Measurements from ENCODE around the gene ZNF141. TPM values are rescaled to one million over a fixed set of nuclear protein-coding genes. Genes with fewer than 3 reads are reported as not detected.
"Not testable (repeated sequence)": the region's sequence is repeated elsewhere in the genome, so short reads cannot be mapped to it uniquely, and the experiment has no call there.

The ZNF141 gene
- total RNA-seq, result 10 to 100 TPM; 24.3 to 37.8 TPM

DNA sequence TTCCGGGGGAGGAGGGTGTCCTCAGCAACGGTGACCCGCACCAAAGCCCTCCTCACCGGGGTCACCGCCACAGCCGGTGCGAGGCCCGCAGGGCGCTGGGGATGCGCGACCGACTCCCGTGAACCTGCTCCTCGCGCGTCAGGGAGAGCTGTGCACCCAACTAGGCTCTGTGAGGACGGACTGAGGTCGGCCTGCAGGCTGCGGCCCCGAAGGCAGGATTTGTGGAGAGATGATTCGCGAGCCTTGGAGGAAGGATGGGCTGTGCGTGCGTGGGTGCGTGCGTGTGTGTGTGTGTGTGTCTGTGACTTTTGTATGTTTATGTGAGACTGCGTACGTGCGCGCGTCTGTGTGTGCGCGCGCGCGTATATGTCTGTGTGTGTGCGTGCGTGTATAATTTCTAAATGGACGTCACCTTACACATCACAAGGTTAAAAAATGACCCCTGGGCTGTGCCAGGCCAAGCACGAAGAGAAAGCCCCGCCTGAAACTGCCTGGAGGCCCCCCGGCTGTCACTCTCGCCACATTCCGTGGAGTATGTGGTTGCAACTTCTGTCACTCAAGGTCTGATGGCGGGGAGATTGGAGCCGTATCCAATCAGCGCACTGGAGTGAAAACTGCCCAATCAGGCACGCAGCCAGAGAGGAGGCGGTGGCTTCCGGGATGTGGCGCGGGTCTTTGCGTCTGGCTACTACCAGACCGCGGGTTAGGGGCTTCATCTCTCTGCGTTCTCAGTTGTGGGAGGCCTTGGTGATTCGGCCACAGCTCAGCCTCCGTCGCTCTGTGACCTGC lies at the start of gene ZNF141:
Gene ZNF141, plus strand, starts transcription at position 672 of the 789 bp plus-strand sequence. CDS start 170 bp downstream, outside the sequence.
- DNase-seq (ENCODE audit: low spot score in 2 of 2) (peak; percentile 82 to 96), ATAC-seq (peak; percentile 95 to 96)
- H3K9me3 Mint-ChIP-seq, result peaks cover 19 to 23% of the 10 kb centered on the region in 2 donors
- H3K27ac Mint-ChIP-seq, result peak within 1 kb of the TSS; percentile 98 to 99
- H3K36me3 Mint-ChIP-seq, result peaks cover 61 to 68% of the 10 kb centered on the region in 2 donors

DNA sequence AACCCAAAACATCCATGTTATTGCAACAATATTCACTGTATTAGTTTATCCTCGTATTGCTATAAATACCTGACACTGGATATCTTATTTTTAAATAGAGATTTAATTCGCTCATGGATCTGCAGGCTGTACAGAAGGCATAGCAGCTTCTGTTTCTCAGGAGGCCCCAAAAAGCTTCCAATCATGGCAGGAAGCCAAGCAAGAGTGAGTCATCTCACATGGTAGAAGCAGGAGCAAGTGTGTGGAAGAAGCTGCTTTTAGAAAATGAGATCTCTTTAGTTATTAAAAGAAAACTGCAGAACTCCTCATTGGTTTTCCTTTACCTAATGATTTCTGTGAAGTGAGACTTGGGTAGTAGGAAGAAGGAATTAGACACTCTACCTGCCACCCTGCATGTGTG lies 48.7 kb upstream of the ZNF141 start:
- H3K27ac Mint-ChIP-seq, result no peak overlapping the region
- DNase-seq (ENCODE audit: low spot score in 2 of 2) (no peak), ATAC-seq (no peak)
- H3K9me3 Mint-ChIP-seq, result peaks cover 11 to 15% of the 10 kb centered on the region in 2 donors
- H3K36me3 Mint-ChIP-seq, result peaks cover 19 to 24% of the 10 kb centered on the region in 2 donors

DNA sequence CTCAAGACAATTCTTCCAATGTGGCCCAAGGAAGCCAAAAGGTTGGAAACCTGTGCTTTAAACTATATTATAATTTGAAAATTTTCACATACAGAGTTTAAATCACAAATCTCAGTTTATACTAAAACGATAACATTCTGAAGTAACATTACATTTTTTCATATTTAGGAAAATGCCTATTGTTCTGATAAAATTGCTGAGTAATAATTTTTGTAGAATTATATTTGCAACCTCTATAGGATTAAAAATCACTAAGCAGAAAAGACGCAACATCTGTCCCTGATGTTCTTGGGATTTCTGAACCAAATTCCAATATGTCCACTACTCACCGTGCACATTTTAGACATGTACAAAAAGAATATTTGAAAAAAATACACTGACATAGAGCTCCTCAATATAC lies 42.9 kb upstream of the ZNF141 start:
- Mint-ChIP-seq H3K36me3 (peaks cover 0 to 5% of the 10 kb centered on the region in 2 donors), H3K27ac (no peak overlapping the region), H3K9me3 (peaks cover 0 to 11% of the 10 kb centered on the region in 2 donors)
- ATAC-seq (no peak), DNase-seq (ENCODE audit: low spot score in 2 of 2) (no peak)

DNA sequence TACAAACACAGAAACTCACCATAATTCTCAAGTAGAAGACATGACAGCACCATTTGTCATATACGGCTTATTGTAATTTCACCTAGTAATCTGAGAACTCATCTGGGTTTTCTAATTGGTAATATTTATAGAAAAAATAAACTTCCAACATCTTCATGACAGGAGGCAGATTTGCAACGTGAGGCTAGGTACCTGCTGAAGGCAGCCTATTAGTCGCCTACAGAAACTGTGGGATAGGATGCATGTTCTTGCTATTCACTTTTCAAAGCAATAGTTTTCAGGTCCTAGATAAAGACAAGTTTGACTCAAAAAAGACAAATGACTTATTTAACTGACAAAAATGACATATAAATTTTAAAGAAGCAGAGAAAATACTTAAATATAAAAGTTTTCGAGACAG lies 35.2 kb upstream of the ZNF141 start:
- ATAC-seq, result no peak

DNA sequence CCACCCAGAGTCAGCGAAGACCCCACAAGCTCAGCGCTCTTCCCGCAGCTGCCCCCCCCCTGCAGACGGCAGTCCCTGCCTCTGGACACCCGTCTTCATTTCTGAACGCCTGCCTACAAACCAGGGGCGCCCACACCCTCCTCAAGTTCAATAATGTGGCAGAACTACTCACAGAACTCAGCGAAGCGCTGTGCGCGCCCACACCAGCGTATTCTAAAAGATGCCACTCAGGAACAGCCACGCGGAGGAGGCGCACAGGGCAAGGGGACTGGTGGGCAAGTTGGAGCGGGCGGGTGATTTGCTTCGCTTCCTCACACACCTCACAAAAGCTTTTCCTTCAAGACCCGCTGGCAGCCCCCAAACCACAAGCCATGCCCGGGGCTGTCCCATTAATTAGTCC lies 33.1 kb upstream of the ZNF141 start:
- DNase-seq (ENCODE audit: low spot score in 2 of 2); ATAC-seq; H3K27ac Mint-ChIP-seq: not testable (repeated sequence)
- H3K36me3 Mint-ChIP-seq, result peaks cover 36 to 45% of the 10 kb centered on the region in 2 donors
- H3K9me3 Mint-ChIP-seq, result peaks cover 19 to 36% of the 10 kb centered on the region in 2 donors

More for the DNA sequence above, 35.2 kb upstream of the ZNF141 start:
- H3K27ac Mint-ChIP-seq, result no peak overlapping the region
- H3K36me3 Mint-ChIP-seq, result peaks cover 36 to 45% of the 10 kb centered on the region in 2 donors
- H3K9me3 Mint-ChIP-seq, result peaks cover 13 to 41% of the 10 kb centered on the region in 2 donors
- no peak for DNase-seq (ENCODE audit: low spot score in 2 of 2)

DNA sequence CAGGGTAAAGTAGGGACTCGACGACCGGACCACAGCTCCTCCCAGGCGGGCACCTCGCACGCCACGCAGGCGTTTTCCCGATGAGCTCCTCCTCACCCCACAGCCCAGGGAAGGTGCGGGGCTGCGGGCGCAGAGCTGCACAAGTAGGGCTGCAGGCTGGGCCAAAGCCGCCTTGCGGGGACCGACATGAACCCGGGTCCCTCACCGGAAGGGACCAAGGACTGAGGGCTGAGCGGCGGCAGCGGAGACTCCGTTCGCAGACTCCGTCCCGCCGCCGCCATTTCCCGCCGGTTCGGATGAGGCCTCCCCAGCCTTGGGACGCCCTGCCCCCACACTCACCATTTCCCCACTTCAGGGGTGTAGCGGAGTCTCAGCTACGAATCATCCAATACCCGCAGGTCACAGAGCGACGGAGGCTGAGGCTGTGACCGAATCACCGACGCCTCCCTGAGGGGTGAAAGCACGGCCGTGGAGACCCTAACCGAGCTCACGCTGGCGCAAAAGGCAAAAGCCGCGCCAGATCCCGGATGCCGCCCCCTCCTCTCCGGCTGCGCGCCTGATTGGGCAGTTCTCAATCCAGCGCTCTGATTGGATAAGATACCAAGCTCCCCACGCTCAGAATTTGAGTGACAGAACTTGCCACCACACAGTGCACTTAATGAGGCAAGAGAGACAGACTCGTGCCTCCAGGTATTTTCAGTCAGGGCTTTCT lies 32.5 kb upstream of the ZNF141 start, which contains the start of gene ZNF732:
Gene ZNF732, minus strand, starts transcription at position 506 of the 712 bp plus-strand sequence. Its CDS starts 164 bp downstream, at position 342.
- H3K27ac Mint-ChIP-seq, result no peak within 1 kb of the TSS
- DNase-seq (ENCODE audit: low spot score in 2 of 2) (no peak), ATAC-seq (no peak)
- H3K36me3 Mint-ChIP-seq, result peaks cover 36 to 45% of the 10 kb centered on the region in 2 donors
- H3K9me3 Mint-ChIP-seq, result peaks cover 19 to 41% of the 10 kb centered on the region in 2 donors

DNA sequence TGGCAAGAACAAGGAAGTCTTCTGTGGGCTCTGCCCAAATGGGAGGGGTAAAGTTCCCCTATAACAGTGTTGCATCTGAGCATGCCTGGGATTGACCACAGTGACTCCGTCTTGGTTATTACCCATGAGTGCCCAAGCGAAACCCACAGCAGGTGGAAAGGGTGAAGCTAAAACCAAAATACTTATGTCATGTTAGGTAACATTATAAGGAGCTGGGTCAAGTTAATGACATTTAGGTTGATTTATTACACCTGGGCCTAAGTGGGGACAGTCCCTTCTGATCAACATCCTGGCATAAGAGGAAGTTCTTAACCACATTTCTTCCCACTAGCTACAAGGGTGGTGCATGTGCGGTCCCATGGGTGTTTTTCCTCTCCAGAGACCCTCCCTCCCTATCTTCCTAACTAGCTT lies 31.1 kb upstream of the ZNF141 start:
- no peak for DNase-seq (ENCODE audit: low spot score in 2 of 2)
- ATAC-seq, result no peak
- H3K36me3 Mint-ChIP-seq, result peaks cover 36 to 44% of the 10 kb centered on the region in 2 donors
- peaks cover 25 to 40% of the 10 kb centered on the region in 2 donors for H3K9me3 Mint-ChIP-seq
- no peak overlapping the region for H3K27ac Mint-ChIP-seq

DNA sequence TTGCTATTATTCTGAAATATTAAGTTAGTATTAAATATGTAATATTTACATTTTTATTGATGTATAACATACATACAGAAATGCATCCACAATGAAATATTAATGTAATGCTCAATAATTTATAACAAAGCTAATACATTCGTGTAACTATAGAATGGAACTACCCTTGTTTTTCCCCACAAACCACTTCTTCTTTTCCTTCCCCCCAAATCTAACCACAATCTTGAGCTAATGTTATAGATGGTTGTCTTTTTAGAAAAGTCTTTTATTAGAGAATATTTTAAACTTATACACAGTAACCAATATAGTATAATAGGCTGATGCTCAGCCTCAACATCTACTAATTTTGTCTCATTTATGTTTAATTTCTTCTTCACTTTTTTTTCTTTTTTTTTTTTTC lies 27.8 kb upstream of the ZNF141 start:
- ATAC-seq (no peak), DNase-seq (ENCODE audit: low spot score in 2 of 2) (no peak)
- no peak overlapping the region for H3K27ac Mint-ChIP-seq
- H3K36me3 Mint-ChIP-seq, result peaks cover 16 to 29% of the 10 kb centered on the region in 2 donors
- peaks cover 24 to 27% of the 10 kb centered on the region in 2 donors for H3K9me3 Mint-ChIP-seq

DNA sequence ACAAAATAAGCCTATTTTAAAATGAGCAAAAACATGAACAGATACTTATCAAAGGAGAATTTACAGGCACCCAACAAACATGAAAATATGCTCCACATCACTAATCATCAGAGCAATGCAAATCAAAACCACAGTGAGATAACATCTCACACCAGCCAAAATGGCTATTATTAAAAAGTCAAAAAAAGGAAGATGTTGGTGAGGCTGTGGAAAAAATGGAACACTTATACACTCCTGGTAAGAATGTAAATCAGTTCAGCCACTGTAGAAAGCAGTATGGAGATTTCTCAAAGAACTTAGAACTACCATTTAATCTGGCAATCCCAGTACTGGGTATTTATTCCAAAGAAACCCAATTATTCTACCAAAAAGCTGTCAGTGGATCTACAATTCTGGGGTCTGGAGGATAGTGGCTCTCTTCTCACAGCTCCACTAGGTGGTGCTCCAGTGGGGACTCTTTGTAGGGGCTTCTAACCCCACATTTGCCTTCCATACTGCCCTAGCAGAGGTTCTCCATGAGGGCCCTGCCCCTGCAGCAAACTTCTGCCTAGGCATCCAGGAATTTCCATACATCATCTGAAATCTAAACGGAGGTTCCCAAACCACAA lies 23.2 kb upstream of the ZNF141 start:
- Mint-ChIP-seq H3K36me3 (peaks cover 32 to 50% of the 10 kb centered on the region in 2 donors), H3K9me3 (peaks cover 39 to 48% of the 10 kb centered on the region in 2 donors), H3K27ac (no peak overlapping the region)
- DNase-seq (ENCODE audit: low spot score in 2 of 2) (no peak), ATAC-seq (no peak)

DNA sequence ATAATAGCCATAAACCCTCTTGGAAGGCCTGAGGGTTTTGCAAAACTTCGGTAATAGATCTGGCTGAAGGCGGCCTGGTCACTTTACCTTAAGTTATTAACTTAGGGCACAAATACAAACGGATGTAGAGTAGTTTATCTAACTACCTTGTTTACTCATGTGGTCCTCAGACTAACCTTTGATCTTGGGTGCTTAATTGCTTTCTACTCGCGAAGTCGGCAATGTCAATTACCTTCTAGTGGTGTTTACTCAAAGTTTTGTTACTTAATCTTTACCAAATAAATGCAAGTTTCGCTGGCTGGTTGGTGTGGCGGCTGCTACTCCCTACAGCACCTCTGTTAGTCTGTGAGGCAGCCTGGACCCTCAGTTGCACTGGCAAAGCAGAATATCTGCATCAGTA lies 8.9 kb upstream of the ZNF141 start:
- ATAC-seq (no peak), DNase-seq (ENCODE audit: low spot score in 2 of 2) (no peak)
- Mint-ChIP-seq H3K9me3 (peaks cover 16 to 17% of the 10 kb centered on the region in 2 donors), H3K27ac (no peak overlapping the region), H3K36me3 (peaks cover 17 to 32% of the 10 kb centered on the region in 2 donors)

DNA sequence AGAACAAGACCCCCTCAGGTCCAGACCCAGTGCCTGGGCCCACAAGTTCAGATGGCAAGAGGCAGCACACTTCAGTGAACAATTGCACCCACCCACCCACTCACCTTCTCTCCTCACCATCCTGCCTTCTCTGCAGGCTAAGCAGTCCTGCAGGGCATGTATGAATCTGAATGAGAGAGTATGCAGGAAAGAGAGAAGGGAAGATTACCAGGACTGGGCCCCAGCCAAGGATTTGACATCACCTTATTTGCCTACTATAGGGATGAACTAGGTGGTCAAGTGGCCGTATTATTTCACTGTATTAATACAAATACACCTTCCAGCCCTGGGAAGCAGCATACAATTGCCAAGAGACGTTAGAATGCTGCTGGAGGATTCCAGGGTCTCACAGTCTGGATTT lies 2.1 kb upstream of the ZNF141 start:
- Mint-ChIP-seq H3K36me3 (peaks cover 43 to 57% of the 10 kb centered on the region in 2 donors), H3K27ac (no peak overlapping the region), H3K9me3 (peaks cover 13 to 14% of the 10 kb centered on the region in 2 donors)
- ATAC-seq (no peak), DNase-seq (ENCODE audit: low spot score in 2 of 2) (no peak)

DNA sequence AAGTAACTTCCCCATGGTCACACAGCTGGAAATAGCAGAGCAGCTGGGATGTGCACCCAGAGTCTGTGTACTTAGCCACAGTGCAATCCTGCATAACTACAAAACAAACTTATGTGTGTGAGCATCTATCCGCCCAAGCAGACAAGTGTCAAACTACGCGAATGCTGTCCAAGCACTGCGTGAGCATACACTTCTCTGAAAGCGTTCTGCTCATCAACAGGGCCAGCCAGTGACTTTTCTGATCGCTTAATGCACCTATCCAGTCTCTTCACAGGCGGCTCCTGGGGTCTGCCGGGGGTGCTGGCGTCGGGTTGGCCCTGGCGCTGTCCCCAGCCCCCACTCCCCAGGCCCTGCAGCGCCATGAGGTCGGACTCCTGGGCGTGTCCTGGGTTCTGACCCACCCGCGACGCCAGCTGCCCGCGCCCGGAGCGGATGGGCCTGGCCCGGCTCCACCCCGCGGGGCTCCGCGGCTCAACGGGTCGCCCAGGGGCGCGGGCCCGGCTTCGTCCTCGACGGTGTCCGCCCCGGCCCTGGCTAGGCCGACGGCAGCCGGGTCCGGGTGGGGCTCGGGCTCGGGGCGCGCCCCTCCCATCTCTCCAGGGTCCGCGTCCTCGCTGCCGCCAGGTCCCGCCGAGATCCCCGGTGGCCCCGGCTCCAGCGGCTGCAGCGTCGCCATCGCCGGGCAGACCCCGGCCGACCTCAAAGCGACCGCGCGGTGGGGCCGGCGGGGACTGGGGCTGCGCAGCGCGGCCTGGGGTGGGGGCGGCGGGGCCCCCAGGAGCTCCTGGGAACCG lies 1.3 kb upstream of the ZNF141 start:
- H3K36me3 Mint-ChIP-seq, result peaks cover 50 to 63% of the 10 kb centered on the region in 2 donors
- DNase-seq (ENCODE audit: low spot score in 2 of 2), result peak in 1 of 2 donors; percentile 6
- peak overlapping the region in 1 of 2 donors; percentile 44 for H3K27ac Mint-ChIP-seq
- ATAC-seq, result no peak
- H3K9me3 Mint-ChIP-seq, result peaks cover 15 to 18% of the 10 kb centered on the region in 2 donors

DNA sequence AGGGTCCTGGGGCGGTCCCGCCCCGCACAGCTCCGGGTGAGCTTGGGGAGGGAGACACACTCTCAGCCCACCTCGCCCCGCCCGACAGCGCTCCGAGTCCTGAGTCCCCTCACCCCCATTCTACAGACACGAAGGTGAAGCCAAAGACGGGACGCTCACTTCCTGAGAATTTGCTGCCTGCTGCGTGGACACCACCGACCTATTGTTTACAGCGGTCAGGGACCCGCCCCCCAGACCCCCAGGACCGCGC lies 796 bp upstream of the ZNF141 start:
- ATAC-seq, result peak; percentile 0 to 1
- H3K27ac Mint-ChIP-seq, result peak overlapping the region; percentile 98 to 99

DNA sequence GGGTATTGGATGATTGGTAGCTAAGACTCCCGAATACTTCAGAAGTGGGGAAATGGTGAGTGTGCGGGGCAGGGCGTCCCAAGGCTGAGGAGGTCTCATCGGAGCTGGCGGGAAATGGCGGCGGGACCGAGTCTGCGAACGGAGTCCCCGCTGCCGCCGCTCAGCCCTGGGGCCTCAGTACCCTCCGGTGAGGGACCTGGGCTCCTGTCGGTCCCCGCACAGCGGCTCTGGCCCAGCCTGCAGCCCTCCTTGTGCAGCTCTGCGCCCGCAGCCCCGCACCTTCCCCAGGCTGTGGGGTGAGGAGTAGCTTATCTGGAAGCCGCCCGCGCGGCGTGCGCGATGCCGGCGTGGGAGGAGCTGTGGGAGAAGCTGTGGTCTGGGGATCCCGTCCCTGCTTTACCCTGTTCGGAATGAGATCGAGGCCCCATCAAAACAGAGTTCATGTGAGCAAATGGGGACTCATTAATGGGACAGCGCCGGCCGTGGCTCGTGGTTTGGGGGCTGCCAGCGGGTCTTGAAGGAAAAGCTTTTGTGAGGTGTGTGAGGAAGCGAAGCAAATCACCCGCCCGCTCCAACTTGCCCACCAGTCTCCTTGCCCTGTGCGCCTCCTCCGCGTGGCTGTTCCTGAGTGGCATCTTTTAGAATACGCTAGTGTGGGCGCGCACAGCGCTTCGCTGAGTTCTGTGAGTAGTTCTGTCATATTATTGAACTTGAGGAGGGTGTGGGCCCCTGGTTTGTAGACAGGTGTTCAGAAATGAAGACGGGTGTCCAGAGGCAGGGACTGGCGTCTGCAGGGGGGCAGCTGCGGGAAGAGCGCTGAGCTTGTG lies 531 bp downstream of the ZNF141 start:
- peak overlapping the region; percentile 98 to 99 for H3K27ac Mint-ChIP-seq
- H3K36me3 Mint-ChIP-seq, result peaks cover 69 to 76% of the 10 kb centered on the region in 2 donors
- peak in 1 of 2 donors; percentile 48 for DNase-seq (ENCODE audit: low spot score in 2 of 2)
- peak; percentile 52 to 55 for ATAC-seq
- H3K9me3 Mint-ChIP-seq, result peaks cover 20 to 24% of the 10 kb centered on the region in 2 donors

More for the DNA sequence above, 796 bp upstream of the ZNF141 start:
- Mint-ChIP-seq H3K36me3 (peaks cover 56 to 63% of the 10 kb centered on the region in 2 donors), H3K9me3 (peaks cover 15 to 18% of the 10 kb centered on the region in 2 donors)
- DNase-seq (ENCODE audit: low spot score in 2 of 2), result peak in 1 of 2 donors; percentile 25

DNA sequence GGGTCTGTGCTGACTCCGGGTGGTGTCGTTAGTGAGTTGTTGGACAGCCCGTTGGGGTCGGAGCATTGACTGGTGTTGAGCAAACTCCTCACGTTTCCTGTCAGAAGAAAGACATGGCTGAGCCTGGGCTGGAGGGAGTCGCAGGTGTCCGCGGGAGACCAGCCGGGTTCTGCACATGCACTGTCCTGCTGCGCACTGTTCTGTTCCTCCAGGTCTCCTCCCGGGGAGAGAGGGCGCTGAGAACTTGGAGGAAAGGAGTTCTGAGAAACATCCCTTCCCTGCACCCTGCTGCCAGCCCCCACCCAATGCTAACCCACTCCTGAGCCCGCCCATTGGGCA lies 1.1 kb downstream of the ZNF141 start:
- ATAC-seq, result no peak

More for the DNA sequence above, 1.1 kb downstream of the ZNF141 start:
- DNase-seq (ENCODE audit: low spot score in 2 of 2), result peak in 1 of 2 donors; percentile 5
- Mint-ChIP-seq H3K36me3 (peaks cover 75 to 78% of the 10 kb centered on the region in 2 donors), H3K9me3 (peaks cover 20 to 24% of the 10 kb centered on the region in 2 donors), H3K27ac (peak overlapping the region; percentile 98 to 99)
